ENCODE data around the gene IL17B.
"Not testable (repeated sequence)": the region's sequence is repeated elsewhere in the genome, so short reads cannot be mapped to it uniquely, and the experiment has no call there.

Gene IL17B

DNA sequence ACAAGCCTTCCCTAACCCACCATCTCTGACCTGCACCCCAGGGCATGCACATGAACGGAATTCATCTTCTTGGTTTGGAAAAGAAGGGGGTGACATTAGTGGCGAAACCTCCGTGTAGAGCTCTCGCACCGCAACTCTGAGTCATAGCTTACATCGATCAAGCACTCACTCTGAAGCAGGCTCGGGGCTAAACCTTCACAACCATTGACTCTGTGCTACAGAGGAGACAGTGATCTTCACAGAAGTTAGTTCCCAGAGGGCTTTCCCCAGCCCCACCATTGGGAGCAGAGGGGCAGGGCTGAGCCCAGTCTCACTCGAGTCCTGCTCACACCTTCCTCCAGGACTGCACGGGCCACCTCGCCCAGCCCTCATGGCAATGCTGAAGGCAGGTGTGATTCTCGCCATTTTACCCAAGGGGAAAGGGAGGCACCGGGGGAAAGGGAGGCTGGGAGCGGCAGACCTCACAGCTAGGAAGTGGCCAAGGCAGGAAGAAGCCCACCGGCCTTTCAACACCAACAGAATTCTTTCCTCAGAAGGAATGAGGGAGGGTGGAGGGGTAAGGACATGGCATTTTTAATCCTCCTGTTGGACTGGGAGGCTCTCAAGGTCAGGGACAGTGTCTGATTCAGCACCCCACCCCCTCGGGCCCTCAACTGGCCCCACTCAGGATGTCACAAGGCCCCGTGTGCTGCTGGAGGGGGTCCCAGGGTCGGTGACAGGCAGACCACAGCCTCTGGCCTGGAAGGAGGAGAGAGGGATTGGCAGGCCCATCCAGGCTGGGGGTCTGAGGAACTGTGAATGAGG lies 25.9 kb upstream of the IL17B start:
- DNase-seq (ENCODE audit: low read depth, low spot score) = no peak
- no peak overlapping the region for H3K4me3 ChIP-seq (ENCODE audit: low read length)

DNA sequence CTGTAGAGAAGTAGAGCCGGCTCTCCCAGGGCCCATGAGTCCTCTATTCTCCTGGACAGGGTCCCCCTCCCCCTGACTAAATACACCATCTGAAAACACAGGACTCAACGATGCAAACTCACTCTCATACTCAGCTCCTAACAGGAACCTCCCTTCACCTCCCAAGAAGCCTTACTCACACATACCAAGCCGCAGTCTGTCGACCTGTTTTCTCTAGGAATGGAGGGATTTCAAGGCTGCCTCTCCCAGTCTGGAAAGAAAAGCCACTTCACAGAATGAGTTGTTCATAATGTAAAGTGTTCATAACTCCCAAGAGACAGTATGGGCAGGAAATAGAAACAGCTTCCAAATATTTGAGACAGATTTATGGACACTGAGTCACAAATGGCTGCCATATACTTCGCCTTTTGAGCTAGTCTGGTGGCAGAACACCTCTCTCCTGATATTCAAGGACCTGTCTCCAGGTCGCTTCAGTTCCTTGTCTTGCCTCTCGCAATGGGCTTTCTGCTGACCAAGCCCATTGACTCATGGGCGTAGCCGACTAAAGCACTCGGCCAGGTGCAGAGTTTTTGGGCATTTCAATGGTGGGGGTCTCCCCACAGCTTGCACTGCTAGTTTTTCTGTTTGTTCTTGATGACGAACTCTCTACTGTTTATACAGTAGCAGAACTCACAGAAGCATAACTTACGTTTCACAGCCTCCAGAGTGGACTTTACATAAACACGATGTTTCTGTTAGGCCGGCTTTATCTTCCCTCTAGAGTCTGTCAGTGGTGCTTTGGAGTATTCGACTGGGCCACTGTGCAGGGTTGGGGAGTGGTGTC lies 25.0 kb upstream of the IL17B start:
- no peak overlapping the region for H3K4me3 ChIP-seq (ENCODE audit: low read length)
- DNase-seq (ENCODE audit: low read depth, low spot score) = no peak

GRCh38 chr5:149402291-149402690 lies 23.2 kb upstream of the IL17B start:
- no peak overlapping the region for H3K4me3 ChIP-seq (ENCODE audit: low read length)
- DNase-seq (ENCODE audit: low read depth, low spot score) = no peak

GRCh38 chr5:149401051-149401450 lies 22.0 kb upstream of the IL17B start:
- no peak for DNase-seq (ENCODE audit: low read depth, low spot score)
- H3K4me3 ChIP-seq (ENCODE audit: low read length) = no peak overlapping the region

DNA sequence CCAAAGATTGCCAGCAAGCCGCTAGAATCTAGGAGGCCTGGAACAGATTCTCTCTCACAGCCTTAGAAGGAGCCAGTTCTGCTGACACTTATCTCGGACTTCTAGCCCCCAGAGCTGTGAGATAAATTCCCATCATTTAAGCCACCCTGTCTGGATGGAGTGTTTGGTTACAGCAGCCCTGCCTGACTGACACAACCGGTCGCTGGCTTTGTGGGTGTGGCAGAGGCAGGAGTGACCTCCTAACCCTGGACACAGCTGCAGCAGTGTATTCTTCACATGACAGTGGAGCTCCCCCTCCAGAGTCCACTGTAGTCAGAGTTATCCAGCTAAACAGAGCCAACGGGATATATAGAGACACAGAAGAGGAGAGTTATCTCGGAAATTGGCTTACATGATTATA lies 21.2 kb upstream of the IL17B start:
- H3K4me3 ChIP-seq (ENCODE audit: low read length) = no peak overlapping the region
- no peak for DNase-seq (ENCODE audit: low read depth, low spot score)

GRCh38 chr5:149399775-149400174 lies 20.7 kb upstream of the IL17B start:
- no peak for DNase-seq (ENCODE audit: low read depth, low spot score)
- no peak overlapping the region for H3K4me3 ChIP-seq (ENCODE audit: low read length)

DNA sequence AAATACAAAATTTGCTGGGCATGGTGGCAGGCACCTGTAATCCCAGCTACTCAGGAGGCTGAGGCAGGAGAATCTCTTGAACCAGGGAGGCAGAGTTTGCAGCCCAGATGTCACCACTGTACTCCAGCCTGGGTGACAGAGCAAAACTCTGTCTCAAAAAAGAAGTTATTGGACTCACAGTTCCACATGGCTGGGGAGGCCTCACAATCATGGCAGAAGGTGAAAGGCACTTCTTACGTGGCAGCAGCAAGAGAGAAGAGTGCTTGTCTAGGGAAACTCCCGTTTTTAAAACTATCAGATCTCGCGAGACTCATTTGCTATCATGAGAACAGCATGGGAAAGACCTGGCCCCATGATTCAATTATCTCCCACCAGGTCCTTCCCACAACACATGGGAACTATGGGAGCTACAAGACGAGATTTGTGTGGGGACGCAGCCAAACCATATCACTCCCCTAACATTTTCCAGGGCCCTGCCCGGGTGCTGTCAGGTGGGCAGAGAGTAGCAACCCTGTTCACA lies 19.7 kb upstream of the IL17B start:
- H3K4me3 ChIP-seq (ENCODE audit: low read length); DNase-seq (ENCODE audit: low read depth, low spot score): not testable (repeated sequence)

- H3K4me3 ChIP-seq (ENCODE audit: low read length) = no peak overlapping the region
- DNase-seq (ENCODE audit: low read depth, low spot score) = no peak
These were observed 18.4 kb upstream of the IL17B start for GRCh38 chr5:149397530-149397929.

DNA sequence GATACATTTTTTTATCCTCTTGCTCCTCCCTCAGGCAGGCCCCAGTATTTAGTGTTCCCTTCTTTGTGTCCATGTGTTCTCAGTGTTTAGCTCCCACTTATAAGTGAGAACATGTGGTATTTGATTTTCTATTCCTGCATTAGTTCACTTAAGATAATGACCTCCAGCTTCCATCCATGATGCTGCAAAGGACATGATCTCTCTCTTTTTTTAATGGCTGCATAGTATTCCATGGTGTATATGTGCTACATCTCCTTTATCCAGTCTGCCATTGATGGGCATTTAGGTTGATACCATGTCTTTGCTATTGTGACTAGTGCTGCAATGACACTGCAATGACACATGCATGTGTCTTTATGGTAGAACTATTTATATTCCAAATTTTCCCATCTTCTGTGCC lies 15.9 kb upstream of the IL17B start:
- not testable (repeated sequence) for H3K4me3 ChIP-seq (ENCODE audit: low read length); DNase-seq (ENCODE audit: low read depth, low spot score)

- no peak for DNase-seq (ENCODE audit: low read depth, low spot score)
- no peak overlapping the region for H3K4me3 ChIP-seq (ENCODE audit: low read length)
These were observed 13.6 kb upstream of the IL17B start for GRCh38 chr5:149392718-149393117.

- H3K4me3 ChIP-seq (ENCODE audit: low read length) = no peak overlapping the region
- no peak for DNase-seq (ENCODE audit: low read depth, low spot score)
These were observed 12.4 kb upstream of the IL17B start for GRCh38 chr5:149391524-149391923.

DNA sequence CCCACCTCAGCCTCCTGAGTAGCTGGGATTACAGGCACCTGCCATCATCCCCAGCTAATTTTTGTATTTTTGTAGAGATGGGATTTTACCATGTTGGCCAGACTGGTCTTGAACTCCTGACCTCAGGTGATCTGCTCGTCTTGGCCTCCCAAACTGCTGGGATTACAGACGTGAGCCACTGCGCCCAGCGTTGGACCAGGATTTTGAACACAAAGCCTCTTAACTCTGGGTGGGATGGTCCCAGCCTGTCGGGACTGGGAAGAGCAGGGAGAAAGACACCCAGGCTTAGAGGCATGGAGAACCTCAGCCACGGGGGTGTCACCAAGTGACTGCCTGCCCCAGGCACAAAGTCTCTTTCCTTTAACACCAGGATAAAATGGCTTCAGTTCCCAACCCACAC lies 12.0 kb upstream of the IL17B start:
- H3K4me3 ChIP-seq (ENCODE audit: low read length); DNase-seq (ENCODE audit: low read depth, low spot score): not testable (repeated sequence)

DNA sequence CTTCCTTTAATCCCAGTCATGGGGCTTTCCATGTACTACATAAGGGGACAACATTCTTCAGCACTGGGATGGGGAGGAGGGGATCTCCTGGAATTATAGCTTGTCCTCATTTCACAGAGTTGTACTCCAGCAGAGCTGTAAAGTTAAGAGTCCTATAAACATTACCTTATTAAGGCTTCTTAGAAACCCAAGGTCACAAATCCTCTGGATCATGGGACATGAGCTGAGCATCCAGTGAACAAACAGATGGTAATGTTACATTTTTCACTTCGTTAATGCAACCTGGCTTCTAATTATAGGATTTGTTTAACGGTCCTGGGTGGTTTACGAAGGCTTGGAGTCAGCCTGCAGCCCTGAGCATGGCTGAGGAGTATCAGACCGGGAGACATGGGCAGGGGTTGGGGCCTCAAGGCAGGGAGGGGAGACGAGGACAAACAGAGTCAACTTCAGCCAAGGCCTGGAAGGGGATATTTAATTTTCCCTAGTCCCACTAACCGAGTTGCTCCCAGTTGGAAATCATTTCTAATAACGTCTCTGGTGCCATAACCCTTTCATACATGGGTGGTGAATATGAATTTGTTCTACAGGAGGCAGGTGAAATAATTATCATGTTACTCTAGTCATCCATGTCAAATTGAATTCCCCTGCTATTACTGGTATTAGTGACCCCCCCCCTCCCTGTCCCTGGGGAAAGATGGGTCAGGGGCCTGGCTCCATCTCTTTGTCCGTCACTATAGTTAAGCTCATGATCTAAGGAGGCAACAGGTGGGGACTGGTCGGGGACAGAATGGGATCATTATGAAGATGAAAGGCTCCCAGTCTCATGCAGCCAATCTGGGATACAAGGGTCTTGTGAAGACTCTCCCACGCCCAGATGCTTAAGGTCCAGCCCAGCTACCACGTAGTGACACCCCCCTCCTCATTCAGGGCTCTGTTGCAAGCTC lies 10.7 kb upstream of the IL17B start:
- H3K4me3 ChIP-seq (ENCODE audit: low read length) = no peak overlapping the region
- DNase-seq (ENCODE audit: low read depth, low spot score) = no peak

- DNase-seq (ENCODE audit: low read depth, low spot score) = no peak
- no peak overlapping the region for H3K4me3 ChIP-seq (ENCODE audit: low read length)
These were observed 9.6 kb upstream of the IL17B start for GRCh38 chr5:149388498-149389190.

DNA sequence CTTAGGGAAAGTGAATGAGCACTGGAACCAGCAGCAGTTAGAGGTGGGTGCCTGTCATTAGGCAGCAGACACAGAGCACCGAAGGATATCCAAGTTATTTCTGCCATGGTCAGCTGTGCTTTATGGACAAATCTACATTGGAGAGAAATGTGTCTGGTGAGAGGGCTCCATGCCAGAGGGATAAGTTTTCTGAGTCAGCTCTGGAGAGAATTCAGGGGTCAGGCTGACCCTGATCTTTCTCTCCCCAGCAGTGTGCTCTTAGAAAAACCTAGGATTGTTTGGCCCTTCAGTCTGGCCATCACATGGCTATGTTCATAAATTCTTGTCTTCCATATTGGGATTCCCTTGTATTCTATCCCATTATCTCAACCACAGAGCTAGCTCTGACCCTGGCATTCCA lies 8.9 kb upstream of the IL17B start:
- no peak for DNase-seq (ENCODE audit: low read depth, low spot score)
- no peak overlapping the region for H3K4me3 ChIP-seq (ENCODE audit: low read length)

DNA sequence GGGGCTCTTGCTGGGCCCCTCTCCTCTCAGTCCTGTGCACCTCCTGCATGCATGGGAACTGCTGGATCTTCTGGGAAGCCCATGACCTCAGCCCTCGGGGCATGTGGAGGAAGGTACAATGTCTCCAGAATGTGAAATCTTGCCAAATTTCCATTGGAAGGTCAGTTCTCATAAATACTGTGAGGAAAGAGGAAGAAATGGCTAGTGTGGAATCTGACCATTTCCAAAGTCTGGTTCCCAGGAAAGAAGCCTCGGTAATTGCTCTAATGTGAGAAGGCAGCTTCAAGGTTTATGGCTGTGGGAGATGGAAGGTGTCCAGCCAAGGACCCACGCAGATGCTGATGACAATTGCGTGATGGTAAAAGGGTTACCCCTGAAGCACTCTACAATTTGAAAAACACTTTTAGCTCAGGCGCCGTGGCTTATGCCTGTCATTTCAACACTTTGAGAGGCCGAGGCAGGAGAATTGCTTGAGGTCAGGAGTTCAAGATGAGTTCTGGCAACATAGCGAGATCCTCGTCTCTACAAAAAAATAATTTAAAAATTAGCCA lies 8.1 kb upstream of the IL17B start:
- DNase-seq (ENCODE audit: low read depth, low spot score) = no peak

DNA sequence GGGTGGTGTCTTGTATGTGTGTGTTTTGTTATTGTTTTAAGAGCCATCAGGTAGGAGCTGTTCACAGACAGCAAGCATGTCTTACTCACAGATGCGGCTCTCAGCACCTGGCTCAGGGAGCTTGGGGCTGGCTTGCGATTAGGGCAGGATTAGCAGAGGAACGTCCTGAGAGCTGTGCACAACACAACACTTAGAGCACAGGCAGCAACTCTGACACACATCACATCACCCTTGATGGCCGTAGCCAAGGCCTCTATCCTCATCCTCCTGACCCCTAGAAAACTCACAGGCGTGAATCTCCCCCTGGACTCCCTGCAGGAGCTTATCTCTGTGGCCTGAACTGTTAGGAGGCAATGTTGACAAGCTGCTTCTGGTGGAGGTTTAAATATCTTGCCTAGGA lies 7.1 kb upstream of the IL17B start:
- no peak overlapping the region for H3K4me3 ChIP-seq (ENCODE audit: low read length)
- DNase-seq (ENCODE audit: low read depth, low spot score) = no peak

More for the DNA sequence above, 8.1 kb upstream of the IL17B start:
- no peak overlapping the region for H3K4me3 ChIP-seq (ENCODE audit: low read length)

DNA sequence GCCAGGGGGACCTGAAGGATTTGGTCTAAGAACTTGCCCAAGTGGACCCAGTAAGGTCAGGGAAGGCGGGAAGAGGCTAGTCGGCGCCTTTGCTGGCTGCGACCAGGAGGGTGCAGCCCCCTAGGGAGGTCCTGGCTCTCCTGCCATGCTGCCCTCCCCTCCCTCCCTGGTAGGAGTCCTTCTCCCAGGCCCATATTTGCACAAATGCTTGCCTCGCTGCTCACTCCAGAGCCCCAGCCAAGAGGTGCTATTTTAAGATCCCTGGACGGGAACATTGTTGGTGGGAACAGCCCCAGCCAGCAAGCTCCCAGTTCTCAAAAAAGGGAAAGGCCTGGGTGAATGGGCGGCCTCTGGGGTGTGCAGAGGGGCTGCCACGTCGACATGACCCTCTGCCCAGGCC lies 4.3 kb upstream of the IL17B start:
- no peak for DNase-seq (ENCODE audit: low read depth, low spot score)
- H3K4me3 ChIP-seq (ENCODE audit: low read length) = no peak overlapping the region

Data from Jurkat, Clone E6-1 (cell line).